Psoas muscle (tissue), 8 donors: ENCODE results near the gene SPTBN1. TPM values are rescaled to one million over a fixed set of nuclear protein-coding genes. Genes with fewer than 3 reads are reported as not detected.

Experiments
- ATAC-seq, 4 donors: fragments of 200-7000 bp; cut with Tn5 transposase; one replicate each; pipeline ENCODE4 v1.9.1; 2020; ENCODE audit warnings: moderate library complexity in 3 of 4, mild to moderate bottlenecking in 2 of 4
- DNase-seq, 2 donors: peaks; one replicate each; pipeline ENCODE4 v3.0.0-alpha.2; 2020
- H3K27ac ChIP-seq: fragments of 200-600 bp; one replicate; pipeline ENCODE4 v1.8.0; 2022
- H3K27me3 ChIP-seq, 3 donors: fragments of 200-600 bp in 1 of 3; one replicate each; pipeline versions ENCODE4 v1.6.1 to v1.8.0; 2013 to 2022; ENCODE audit warnings: low read length in 2 of 3, mild to moderate bottlenecking in 2 of 3, moderate library complexity in 1 of 3; ENCODE audit not compliant: insufficient read depth in 3 of 3
- H3K36me3 ChIP-seq, 2 donors: fragments of 200-600 bp in 1 of 2; one replicate each; pipeline versions ENCODE4 v1.6.1 to v1.8.0; 2013 to 2022; ENCODE audit warnings: low read depth in 1 of 2, mild to moderate bottlenecking in 1 of 2, moderate library complexity in 1 of 2; ENCODE audit not compliant: insufficient read depth in 1 of 2
- H3K4me1 ChIP-seq: fragments of 200-600 bp; one replicate; pipeline ENCODE4 v1.8.0; 2022
- H3K4me3 ChIP-seq: fragments of 200-600 bp; one replicate; pipeline ENCODE4 v1.8.0; 2022; ENCODE audit warnings: mild to moderate bottlenecking
- H3K9me3 ChIP-seq: fragments of 200-600 bp; one replicate; pipeline ENCODE4 v1.8.0; 2022
- WGBS, 3 donors: extraction: QIAGEN DNeasy Blood & Tissue Kit; methylation state at CpG; one replicate each; pipeline versions ENCODE4 v1.1.6 to v1.1.7; 2013; 5-methylcytosine and 5-hydroxymethylcytosine counted together
- intact Hi-C, 2 donors: fragments of 100-400 bp; cut with DNase I; formaldehyde crosslinking; loops; one replicate each; pipeline versions ENCODE4 v1.11.0 to v1.14.2; 2022
- polyA plus RNA-seq, 3 donors: library from polyadenylated mRNA; stranded (reverse); fragments of 200-250 nt; gene quantifications; one replicate each; pipeline ENCODE4 v1.2.3, GENCODE V29; 2013
- total RNA-seq, 4 donors: library from RNA; stranded (reverse); fragmentation: NEBNext Ultra II Directional in 2 of 4; extraction: Animal tissue kit (Norgen Biotek cat#: 25700) in 2 of 4; gene quantifications; one replicate each; pipeline versions ENCODE4 v1.2.1 to v1.2.4, GENCODE V29; 2021 to 2023
- TF ChIP-seq, protein P1 (sequence below): fragments of 200-600 bp; IDR thresholded peaks from one replicate; pipeline ENCODE4 v1.8.0; 2022; ENCODE audit warnings: antibody characterized with exemption
- donor health status: healthy with polysubstance abuse.
- donor health status: DM: no; HTN: no; CAD: no; lungs with moderate emphysema.
- donor health status: Bipolar disorder and iron deficiency.
- donor health status: healthy.
- donor health status: DM: yes; HTN: yes; CAD: no.
- donor health status: DM: no; HTN: no; CAD: no.
- donor health status: DM: no; HTN: no; CAD: no.
- donor health status: DM: yes; HTN: yes; CAD: no.

SPTBN1 gene
- total and polyA plus RNA-seq, 7 donors: 22.9 to 180 (median 87.8) TPM

DNA sequence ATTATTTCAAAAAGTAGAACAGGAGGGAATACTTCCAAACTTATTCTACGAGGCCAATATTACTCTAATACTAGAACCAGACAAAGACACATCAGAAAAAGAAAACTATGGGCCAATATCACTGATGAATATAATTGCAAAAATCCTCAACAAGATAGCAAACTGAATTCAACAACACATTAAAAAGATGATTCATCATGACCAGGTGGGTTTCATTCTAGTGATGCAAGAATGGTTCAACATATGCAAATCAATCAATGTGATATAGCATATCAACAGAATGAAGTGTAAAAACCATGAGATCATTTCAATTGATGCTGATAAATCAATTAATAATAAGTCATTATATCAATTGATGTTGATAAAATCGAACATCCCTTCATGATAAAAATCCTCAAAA is 244.9 kb downstream of the SPTBN1 start:
- intact Hi-C loops: loop anchor here (5.0 to 10.0 kb wide), 5 partner anchors 39 to 596 kb away; no protein-coding TSS in a partner anchor
- Histone ChIP-seq H3K4me1 (no peaks in the 10 kb centered on the region), H3K4me3 (no peak overlapping the region), H3K27ac (no peak overlapping the region), H3K27me3 (no peaks in the 10 kb centered on the region), H3K9me3 (peaks cover 4% of the 10 kb centered on the region), H3K36me3 (no peaks in the 10 kb centered on the region)
- ATAC-seq (no peak), DNase-seq (no peak)
- TF ChIP-seq, protein P1, sequence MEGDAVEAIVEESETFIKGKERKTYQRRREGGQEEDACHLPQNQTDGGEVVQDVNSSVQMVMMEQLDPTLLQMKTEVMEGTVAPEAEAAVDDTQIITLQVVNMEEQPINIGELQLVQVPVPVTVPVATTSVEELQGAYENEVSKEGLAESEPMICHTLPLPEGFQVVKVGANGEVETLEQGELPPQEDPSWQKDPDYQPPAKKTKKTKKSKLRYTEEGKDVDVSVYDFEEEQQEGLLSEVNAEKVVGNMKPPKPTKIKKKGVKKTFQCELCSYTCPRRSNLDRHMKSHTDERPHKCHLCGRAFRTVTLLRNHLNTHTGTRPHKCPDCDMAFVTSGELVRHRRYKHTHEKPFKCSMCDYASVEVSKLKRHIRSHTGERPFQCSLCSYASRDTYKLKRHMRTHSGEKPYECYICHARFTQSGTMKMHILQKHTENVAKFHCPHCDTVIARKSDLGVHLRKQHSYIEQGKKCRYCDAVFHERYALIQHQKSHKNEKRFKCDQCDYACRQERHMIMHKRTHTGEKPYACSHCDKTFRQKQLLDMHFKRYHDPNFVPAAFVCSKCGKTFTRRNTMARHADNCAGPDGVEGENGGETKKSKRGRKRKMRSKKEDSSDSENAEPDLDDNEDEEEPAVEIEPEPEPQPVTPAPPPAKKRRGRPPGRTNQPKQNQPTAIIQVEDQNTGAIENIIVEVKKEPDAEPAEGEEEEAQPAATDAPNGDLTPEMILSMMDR: no peak
- WGBS, 3 donors: 82 to 88% (median 82%) methylated on average over 2 of the region's 2 CpGs

GRCh38 chr2:54704238-54704637 is 248.1 kb downstream of the SPTBN1 start:
- Histone ChIP-seq H3K27ac (no peak overlapping the region), H3K4me3 (no peak overlapping the region), H3K36me3 (no peaks in the 10 kb centered on the region), H3K27me3 (peaks cover 0 to 7% (median 3%) of the 10 kb centered on the region in 3 donors), H3K4me1 (no peaks in the 10 kb centered on the region), H3K9me3 (peaks cover 4% of the 10 kb centered on the region)
- intact Hi-C loops: loop anchor here (5.0 to 10.0 kb wide), 5 partner anchors 42 to 599 kb away; no protein-coding TSS in a partner anchor
- DNase-seq (no peak), ATAC-seq (peak in 1 of 4 donors; percentile 35)
- 77 to 85% (median 83%) methylated on average over 1 of the region's 1 CpG for WGBS, 3 donors
- TF ChIP-seq, protein P1: no peak

DNA sequence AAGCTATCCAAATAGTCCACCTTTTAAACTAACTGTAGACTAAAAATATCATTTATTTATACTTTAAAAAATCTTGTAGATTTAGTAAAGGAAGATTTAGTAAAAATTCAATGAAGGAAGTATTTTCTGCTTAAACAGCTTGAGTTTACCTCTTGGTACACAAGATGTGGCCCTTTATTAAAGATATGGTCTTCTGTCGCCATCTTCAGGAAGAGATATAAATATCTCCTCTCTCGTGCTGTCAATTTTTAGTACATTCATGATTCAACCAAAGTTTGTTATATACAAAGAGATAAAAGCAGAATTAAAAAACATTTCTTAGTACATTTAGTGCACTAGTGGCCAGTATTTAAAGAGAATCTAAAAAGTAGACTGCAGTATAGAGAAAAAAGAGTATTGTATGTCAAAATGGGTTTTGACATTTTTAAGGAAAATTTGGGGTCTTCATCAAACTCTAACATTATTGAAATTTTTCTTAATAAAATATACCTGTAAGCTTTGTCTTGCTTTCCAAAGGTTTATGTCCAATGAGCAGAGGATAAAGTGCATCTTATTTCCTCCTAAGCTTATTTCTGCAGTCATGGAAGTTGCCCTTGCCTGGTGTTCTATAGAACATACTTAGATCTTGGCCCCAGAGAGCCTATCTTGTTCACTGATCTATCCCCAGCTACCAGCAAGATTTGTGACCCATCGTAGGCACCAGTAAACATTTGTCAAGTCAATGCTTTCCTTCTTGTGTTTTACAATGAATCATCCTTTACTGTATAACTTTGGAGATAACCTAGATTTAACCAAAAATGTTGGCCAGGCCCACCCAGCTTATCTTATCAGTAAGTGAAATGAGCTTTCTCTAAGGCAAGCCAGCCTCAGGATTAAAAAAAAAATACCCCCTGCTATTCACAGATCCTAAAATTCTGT is 248.8 kb downstream of the SPTBN1 start:
- Histone ChIP-seq H3K36me3 (no peaks in the 10 kb centered on the region), H3K27me3 (peaks cover 0 to 9% (median 4%) of the 10 kb centered on the region in 3 donors), H3K4me1 (no peaks in the 10 kb centered on the region), H3K27ac (no peak overlapping the region), H3K9me3 (peaks cover 4% of the 10 kb centered on the region), H3K4me3 (no peak overlapping the region)
- WGBS, 3 donors: 7 to 15% (median 8%) methylated on average over 3 of the region's 3 CpGs
- peak; percentile 44 to 91 (median 74) for ATAC-seq
- intact Hi-C loops: loop anchor here (5.0 to 10.0 kb wide), 5 partner anchors 43 to 600 kb away; no protein-coding TSS in a partner anchor
- no peak for DNase-seq
- TF ChIP-seq, protein P1: peak; percentile 62

DNA sequence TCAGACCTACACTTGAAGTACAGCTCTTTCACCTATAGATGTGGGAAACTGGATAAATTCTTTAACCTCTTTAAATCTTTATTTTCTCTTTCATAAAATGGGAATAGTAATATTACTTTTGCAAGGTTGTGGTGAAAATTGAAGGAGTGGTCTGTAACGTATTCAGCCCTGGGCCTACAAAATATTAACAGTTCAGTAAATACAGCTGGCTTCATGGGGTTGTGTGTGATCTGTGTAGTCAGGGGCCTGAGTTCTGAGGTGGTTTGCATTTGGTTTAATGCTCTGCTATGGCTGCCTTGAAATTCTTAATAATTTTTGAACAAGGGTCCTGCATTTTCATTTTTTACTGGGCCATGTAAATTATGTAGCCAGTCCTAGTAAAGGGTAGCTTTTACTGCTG is 250.5 kb downstream of the SPTBN1 start:
- DNase-seq: no peak
- Histone ChIP-seq H3K4me3 (no peak overlapping the region), H3K36me3 (no peaks in the 10 kb centered on the region), H3K4me1 (no peaks in the 10 kb centered on the region), H3K27me3 (peaks cover 0 to 9% (median 4%) of the 10 kb centered on the region in 3 donors), H3K27ac (no peak overlapping the region), H3K9me3 (peaks cover 4% of the 10 kb centered on the region)
- intact Hi-C loops: loop anchor here (2.0 to 10.0 kb wide), 3 partner anchors 184 to 602 kb away; no protein-coding TSS in a partner anchor
- TF ChIP-seq, protein P1: no peak
- ATAC-seq: no peak
- WGBS, 3 donors: 91 to 95% (median 91%) methylated on average over 1 of the region's 1 CpG
